T follicular helper cell (primary cell): ENCODE measurements around the gene TAS1R3.
A peak's percentile ranks its signal among the peaks of the same experiment; 100 is the strongest.

Source experiments
- DNase-seq: peaks from one replicate; pipeline ENCODE4 v3.0.0-alpha.2; 2020; ENCODE audit warnings: low read depth

The TAS1R3 gene

DNA sequence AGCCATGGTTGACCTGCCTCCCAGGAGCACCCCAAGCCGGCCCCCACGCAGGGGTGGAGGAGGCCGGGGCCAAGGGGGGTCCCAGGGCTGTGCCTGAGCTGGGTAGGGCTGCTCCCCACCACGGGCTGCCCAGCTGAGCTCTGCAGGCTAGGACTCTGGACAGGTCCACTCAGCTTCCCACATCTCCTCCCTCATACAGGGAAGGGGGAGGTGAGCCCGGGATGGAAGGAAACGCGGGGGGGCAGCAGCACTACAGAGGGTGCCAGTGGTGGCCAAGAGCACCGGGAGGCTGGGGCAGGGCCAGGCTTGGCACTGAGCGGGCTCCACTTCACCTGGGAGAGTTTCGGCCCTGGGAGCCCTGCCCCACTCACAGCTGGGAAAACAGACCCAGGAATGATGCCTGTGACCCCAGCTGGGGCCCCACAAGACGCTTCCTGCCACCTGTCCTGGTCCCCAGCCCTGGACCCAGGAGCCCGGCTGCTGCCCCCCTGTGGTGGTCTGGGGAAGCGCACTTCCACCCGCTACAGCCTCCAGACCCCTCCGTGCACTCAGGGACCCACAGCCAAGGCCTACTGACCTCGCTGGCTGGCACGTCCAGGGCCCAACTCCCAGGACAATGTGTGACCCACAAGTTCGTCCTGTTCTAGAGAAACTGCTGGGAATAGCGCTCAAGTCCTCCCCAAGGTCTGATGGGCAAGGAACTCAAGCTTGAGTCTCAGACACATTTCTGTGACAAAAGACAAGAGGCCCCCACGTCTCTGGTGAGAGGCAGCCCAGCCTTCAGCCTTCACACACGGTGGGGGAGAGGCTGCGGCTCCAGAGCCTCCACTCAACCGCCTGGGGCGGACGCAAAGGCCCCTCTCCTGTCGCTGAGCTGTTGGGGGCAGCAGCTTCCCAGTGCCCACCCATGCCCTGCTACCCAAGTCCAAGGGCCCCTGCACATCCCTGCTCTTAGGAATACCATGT, 40.9 kb downstream of the TAS1R3 start:
- peak; percentile 58 for DNase-seq

DNA sequence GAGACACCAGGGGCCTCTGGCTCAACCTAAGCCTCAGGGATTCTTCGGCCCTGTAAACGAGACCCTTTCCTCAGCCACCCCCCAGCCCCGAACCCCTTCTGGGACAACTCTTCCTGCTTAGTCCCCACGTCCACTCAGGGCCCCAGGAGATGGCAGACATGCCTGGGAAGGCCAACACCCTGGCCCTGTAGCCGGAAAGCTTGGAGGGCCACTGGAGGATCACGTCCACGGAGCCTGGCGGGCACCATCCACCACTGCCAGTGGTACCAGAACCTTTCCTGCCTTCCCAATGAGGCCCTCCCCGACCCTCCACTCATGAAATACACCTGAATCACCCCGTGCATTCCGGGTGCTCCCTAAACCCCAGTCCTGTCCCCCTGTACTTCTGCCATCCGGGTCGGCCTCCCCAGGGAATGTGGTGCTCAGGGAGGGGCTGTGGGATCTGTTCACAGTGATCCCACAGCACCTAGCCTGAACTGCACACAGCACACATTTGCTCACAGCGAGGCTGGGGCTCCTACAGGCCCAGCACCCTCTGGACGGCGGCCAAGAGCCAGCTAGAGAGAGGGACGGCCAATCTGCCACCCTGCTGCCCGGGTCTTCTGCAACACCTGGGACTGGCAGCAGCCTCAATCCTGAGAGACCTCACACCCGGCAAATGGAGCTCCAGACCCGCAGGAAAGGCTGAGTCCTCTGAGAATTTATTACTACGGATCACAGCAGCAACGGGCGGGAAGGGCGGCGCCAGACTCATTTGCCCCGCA, 42.2 kb downstream of the TAS1R3 start:
- no peak for DNase-seq

DNA sequence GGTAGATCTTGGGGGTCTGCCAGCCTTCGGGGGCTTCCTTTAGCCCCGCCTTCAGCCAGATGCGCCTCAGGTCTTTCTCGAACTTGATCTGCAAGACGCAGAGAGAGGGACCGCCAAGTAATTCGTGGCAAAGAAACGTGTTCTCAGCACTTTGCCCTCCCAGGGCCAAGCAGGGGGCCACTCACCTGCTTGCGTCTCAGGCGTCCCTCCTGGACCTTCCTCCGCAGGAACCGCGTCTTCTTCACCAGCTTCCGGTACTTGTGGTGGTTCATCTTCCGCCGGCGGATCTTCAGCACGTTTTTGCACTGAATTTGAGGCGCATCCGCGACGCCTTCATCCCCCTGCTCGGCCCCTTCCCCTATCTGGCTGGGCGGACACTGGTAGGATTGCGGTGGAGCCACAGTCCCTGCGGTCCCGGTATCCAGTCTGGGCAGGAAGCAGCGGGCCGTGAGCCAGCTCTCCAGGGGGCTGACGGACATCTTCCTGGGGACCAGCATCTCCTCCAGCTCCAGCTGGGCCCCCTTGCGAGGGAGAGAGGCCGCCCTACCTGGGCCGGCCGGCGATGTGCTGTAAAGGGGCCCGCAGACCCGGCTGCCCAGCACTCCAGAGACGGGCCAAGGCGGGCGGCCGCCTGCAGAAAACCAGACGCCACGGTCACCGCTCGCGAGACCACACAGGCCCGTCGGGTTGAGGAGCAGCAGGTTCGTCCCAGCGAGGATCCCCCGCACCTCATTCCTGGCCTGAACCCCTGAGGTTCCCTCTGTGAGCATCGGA, 42.9 kb downstream of the TAS1R3 start:
- no peak for DNase-seq

DNA sequence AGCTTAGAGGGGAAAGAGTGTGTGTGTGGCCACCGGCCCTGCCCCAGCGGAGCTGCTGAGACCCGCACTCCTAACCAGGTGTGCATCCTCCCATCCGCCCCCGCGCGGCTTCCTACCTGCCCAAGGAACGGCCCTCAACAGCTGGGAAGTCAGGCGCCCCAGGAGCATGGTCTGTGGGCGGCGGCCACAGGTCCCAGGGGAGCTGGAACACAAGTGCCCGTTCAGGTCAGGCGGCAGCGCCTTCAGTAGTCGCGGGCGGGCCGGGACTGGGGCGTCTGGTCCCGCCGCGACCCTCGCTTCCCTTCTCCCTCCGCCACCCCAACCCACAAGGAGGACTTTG, 43.5 kb downstream of the TAS1R3 start:
- DNase-seq, result no peak

DNA sequence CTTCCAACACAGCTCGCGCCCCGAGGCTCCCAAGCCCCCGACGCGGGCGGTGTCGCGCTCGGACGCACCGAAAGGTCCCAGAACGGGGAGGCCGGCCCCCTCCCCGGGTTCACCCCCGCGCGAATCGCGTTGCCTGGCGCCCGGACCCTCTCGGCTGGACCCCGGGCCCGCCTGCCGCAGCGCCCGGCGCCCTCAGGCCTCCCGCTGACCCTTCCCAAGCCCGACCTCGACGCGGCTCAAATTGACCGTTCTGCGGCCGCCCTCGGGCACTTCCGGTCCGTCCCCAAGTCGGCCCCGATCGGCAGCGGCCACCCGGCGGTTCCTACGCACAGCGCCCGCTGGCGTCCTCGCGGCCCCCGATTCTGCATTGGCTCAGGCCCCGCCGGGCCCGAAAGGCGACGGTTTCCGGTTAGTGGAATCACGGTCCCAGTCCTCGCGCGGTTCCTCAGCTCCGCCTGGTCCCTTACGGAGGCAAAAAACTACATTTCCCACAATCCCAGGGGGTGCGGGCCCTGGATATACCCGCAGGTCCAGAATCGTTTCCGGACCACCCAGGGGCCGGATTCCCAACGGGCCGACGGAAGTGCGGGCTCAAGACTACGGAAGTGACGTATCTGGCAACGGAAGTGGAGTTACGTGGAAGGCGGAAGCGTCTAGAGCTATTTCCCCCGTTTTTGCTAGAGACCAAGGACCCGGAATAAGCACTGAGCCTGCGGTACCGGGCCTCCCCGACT, 44.0 kb downstream of the TAS1R3 start, which contains the start of gene AURKAIP1:
Gene AURKAIP1, minus strand, starts transcription at position 279 of the 734 bp plus-strand sequence. CDS start 451 bp downstream, outside the sequence.
- DNase-seq, result peak; percentile 93

DNA sequence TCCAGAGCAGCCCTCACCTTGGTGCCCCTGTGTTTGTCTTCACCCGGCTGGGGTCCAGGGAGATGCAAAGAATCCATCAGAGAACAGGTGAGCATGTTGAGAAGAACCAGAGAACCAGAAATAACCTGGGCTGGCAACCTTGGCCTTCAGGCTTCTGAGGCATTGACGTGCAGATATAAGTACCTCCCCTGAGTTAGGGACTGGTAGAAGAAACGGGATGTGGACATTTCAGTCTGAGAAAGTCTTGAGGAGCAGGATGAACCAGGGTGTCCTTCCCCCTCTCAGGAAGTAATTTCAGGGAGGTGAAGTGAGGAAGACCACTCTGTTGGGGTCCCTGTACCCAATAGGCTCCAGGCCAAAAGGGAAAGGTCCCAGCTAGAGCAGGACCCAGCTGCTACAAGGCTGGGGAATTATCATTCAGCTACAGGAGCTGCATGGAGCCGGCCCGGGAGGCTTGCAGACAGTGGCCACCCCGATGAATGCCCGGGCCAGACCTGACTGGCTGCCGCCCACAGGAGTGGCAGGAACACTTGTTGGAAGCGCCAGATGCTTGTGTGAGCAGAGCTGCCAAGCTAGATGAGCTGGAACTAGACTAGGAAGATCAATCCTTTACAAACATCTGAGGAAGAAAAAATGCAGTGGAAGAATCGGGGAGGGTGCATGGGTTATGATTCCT, 45.6 kb downstream of the TAS1R3 start:
- DNase-seq, result no peak

DNA sequence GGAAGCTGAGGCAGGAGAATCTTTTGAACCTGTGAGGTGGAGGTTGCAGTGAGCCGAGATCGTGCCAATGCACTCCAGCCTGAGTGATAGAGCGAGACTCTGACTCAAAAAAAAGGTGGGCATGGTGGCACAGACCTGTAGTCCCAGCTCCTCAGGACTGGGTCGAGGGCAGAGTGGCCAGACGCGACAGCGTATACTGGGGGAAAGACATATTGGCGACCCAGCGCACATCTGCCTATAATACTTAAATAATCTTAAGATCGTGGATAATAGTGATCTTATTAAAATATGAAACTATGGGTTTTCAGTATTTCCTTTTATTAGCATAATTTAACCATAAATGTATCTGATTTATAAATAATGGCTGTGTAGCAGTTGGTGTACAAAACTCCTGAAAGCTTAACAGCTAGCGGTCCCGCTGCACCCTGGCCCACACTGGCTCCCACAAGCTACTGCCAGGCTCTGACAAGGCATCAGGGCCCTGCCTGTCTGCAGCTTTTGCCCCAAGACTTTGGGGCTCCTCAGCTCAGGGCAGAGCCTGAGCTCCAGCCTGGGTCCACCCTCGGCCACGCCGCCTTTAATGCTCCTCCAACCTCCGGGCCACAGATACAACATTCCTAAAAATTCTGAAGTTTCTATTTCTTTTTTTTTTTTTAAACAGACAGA, 46.6 kb downstream of the TAS1R3 start:
- no peak for DNase-seq

DNA sequence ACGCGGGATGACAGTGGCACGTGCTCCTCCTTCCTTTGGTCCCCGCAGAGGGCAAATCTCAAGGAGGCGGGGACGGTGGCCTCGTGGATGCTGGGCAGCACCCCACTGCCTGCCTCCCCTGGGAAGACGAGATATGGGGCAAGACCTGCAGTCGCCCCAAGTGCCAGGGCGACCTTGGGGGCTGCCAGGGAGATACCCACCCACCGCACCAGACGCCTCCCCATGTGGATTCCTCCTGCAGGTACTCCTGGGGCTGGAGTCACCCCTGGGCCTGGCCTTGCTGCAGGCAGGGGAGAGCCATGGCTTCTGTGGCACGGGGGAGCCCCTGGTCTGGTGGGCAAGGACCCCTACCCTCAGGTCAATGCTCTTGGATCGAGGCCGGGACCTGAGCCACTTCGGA, 49.8 kb downstream of the TAS1R3 start:
- DNase-seq, result no peak

DNA sequence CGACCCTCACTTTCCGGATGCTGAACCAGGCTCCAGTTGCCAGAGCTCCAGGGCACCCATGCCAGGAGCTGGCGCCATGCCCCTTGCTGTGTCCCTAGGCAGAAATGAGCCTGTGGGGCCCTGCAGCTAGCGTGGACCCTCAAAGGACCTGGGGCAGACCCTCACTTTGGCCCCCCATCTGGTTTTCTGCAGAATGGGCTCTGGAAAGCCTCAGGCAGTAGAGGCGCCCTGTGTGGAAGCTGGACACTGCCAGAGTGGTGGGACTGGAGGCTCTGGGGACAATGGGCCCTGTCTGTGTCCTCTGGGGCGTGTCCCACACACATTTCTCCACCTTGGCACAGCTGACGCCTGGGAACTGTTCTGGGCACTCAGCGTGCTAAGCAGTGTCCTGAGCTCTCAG, 50.2 kb downstream of the TAS1R3 start:
- DNase-seq, result no peak
